Cardiac fibroblast (primary cell): Measurements from ENCODE around the gene CEP57L1.

ENCODE experiments used
- DNase-seq, 2 donors: peaks; one replicate each; pipeline versions ENCODE4 v3.0.0 to v3.0.0-alpha.2; 2010; ENCODE audit warnings: low read depth in 2 of 2
- H3K4me3 ChIP-seq, 2 donors: replicated peaks in 1 of 2; 1 replicate in 1 of 2; 2 replicates in 1 of 2; pipeline ENCODE4 v1.5.1; 2011; ENCODE audit warnings: low read depth in 2 of 2, low read length in 2 of 2, mild to moderate bottlenecking in 2 of 2, moderate library complexity in 1 of 2
- TF ChIP-seq, protein P1 (sequence below): IDR thresholded peaks from one replicate; pipeline ENCODE4 v1.5.1; 2011; ENCODE audit warnings: low read depth, mild to moderate bottlenecking, low read length, inconsistent platforms

The CEP57L1 gene

GRCh38 chr6:109197061-109197460 lies 101.8 kb downstream of the CEP57L1 start:
- DNase-seq, result no peak
- TF ChIP-seq, protein P1, sequence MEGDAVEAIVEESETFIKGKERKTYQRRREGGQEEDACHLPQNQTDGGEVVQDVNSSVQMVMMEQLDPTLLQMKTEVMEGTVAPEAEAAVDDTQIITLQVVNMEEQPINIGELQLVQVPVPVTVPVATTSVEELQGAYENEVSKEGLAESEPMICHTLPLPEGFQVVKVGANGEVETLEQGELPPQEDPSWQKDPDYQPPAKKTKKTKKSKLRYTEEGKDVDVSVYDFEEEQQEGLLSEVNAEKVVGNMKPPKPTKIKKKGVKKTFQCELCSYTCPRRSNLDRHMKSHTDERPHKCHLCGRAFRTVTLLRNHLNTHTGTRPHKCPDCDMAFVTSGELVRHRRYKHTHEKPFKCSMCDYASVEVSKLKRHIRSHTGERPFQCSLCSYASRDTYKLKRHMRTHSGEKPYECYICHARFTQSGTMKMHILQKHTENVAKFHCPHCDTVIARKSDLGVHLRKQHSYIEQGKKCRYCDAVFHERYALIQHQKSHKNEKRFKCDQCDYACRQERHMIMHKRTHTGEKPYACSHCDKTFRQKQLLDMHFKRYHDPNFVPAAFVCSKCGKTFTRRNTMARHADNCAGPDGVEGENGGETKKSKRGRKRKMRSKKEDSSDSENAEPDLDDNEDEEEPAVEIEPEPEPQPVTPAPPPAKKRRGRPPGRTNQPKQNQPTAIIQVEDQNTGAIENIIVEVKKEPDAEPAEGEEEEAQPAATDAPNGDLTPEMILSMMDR, result no peak
- H3K4me3 ChIP-seq, result no peak overlapping the region

GRCh38 chr6:109202409-109203264 lies 107.3 kb downstream of the CEP57L1 start:
- H3K4me3 ChIP-seq, result no peak overlapping the region
- TF ChIP-seq, protein P1, result no peak
- peak in 1 of 2 donors; percentile 19 for DNase-seq

- TF ChIP-seq, protein P1, result no peak
- no peak overlapping the region for H3K4me3 ChIP-seq
- DNase-seq, result no peak
Measured at GRCh38 chr6:109204511-109204910, 109.2 kb downstream of the CEP57L1 start.

GRCh38 chr6:109212683-109213082 lies 117.4 kb downstream of the CEP57L1 start:
- no peak for DNase-seq
- no peak overlapping the region for H3K4me3 ChIP-seq
- TF ChIP-seq, protein P1, result no peak
